ENCODE data around the gene PTGDR.
A peak's percentile ranks its signal among the peaks of the same experiment; 100 is the strongest.

PTGDR gene

GRCh38 chr14:52313903-52314594, 46.6 kb downstream of the PTGDR start, which contains the start of gene PTGER2:
PTGER2 (plus strand) TSS chr14:52314312; CDS start chr14:52314549, 237 bp downstream.
- peak; percentile 66 for DNase-seq

GRCh38 chr14:52314595-52315354, 47.3 kb downstream of the PTGDR start:
- peak; percentile 20 for DNase-seq

GRCh38 chr14:52315355-52315718, 47.8 kb downstream of the PTGDR start:
- DNase-seq = no peak

GRCh38 chr14:52318062-52318461, 50.6 kb downstream of the PTGDR start:
- no peak for DNase-seq

- no peak for DNase-seq
Measured at GRCh38 chr14:52318826-52319645, 51.5 kb downstream of the PTGDR start.

DNA sequence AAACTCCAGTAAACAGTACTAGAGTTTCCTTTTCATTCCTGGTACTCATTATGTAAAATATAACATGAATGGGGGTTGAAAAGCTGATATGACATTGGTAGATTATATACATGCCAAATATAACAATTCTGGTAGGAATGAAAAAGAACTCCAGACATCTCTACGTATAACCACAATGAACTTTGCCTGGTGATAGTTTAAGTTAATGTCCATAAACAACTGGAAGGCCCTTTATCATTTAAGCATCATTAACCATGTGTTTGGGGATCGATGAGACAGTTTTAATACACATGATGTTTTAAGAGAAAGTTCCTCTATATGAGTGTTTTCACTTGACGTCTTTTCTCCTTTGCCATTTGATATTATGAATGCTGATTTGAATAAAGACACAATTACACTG, 52.4 kb downstream of the PTGDR start:
- no peak for DNase-seq

DNA sequence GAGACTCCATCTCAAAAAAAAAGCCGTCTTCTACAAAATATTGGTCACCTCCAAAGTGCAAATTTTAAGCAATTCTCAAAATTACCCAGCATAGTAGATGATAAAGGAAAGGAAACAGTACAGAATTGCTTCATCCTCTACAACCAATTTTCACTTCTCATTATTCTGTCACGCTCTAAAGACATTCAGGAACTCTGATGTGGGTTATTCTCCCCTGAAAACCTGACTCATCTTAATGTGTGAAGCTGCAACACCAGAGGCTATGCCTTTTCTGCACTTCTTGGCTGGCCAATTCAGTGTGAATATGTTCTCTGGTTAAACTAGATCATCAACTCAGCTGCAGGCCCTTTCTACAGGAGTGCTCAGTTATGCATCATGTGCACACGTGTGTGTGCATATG, 57.6 kb downstream of the PTGDR start:
- DNase-seq = no peak

DNA sequence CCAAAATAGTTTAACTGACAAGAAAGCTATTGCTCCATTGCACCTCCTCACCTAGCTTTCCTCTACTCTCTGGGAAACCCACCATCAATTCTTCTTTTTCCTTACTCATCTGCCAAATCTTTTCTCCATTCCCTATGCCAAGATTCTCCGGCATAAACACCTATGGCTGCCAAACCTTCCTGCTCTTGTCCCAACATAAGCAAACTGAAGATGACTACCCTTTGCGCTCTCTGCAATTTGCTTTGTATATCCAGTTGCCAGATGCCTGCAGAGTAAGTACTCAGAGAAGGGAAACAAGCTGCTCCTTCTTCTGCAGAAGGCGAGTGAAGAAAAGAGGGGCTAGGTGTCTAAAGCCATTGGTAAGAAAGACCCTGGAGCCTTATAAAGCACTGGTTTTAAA, 58.1 kb downstream of the PTGDR start:
- no peak for DNase-seq
